Activated T-helper 1 cell treated with Interleukin-2 at 50 U/mL for 16 hours (primary cell): ENCODE measurements around the gene HAPLN1.
"Not testable (repeated sequence)": the region's sequence is repeated elsewhere in the genome, so short reads cannot be mapped to it uniquely, and the experiment has no call there.

Experiments used
- DNase-seq: peaks from one replicate; pipeline ENCODE4 v3.0.0-alpha.2; 2020; ENCODE audit warnings: low read depth

Gene HAPLN1

GRCh38 chr5:83720836-83721537 lies at the start of gene HAPLN1:
Gene HAPLN1, minus strand, starts transcription at chr5:83720855. Its CDS starts 47,332 bp downstream, at chr5:83673523.
- DNase-seq: no peak

- DNase-seq: no peak
These were observed 46.8 kb upstream of the HAPLN1 start for GRCh38 chr5:83767409-83767992.

- DNase-seq: no peak
These were observed 43.4 kb upstream of the HAPLN1 start for GRCh38 chr5:83764101-83764500.

GRCh38 chr5:83760579-83760978 lies 39.9 kb upstream of the HAPLN1 start:
- no peak for DNase-seq

- DNase-seq: no peak
These were observed 32.0 kb upstream of the HAPLN1 start for GRCh38 chr5:83752700-83753099.

- no peak for DNase-seq
These were observed 30.5 kb upstream of the HAPLN1 start for GRCh38 chr5:83751201-83751600.

- DNase-seq: no peak
These were observed 30.1 kb upstream of the HAPLN1 start for GRCh38 chr5:83750749-83751148.

GRCh38 chr5:83745816-83746215 lies 25.2 kb upstream of the HAPLN1 start:
- no peak for DNase-seq

GRCh38 chr5:83744821-83745220 lies 24.2 kb upstream of the HAPLN1 start:
- no peak for DNase-seq

GRCh38 chr5:83742089-83742488 lies 21.4 kb upstream of the HAPLN1 start:
- DNase-seq: no peak

- no peak for DNase-seq
These were observed 20.9 kb upstream of the HAPLN1 start for GRCh38 chr5:83741571-83741970.

GRCh38 chr5:83740741-83741140 lies 20.1 kb upstream of the HAPLN1 start:
- no peak for DNase-seq

- DNase-seq: not testable (repeated sequence)
These were observed 15.5 kb upstream of the HAPLN1 start for GRCh38 chr5:83736169-83736568.

- not testable (repeated sequence) for DNase-seq
These were observed 14.4 kb upstream of the HAPLN1 start for GRCh38 chr5:83735058-83735457.

GRCh38 chr5:83731638-83732037 lies 11.0 kb upstream of the HAPLN1 start:
- no peak for DNase-seq

GRCh38 chr5:83729362-83729761 lies 8.7 kb upstream of the HAPLN1 start:
- DNase-seq: no peak

- DNase-seq: no peak
These were observed 6.3 kb upstream of the HAPLN1 start for GRCh38 chr5:83726912-83727311.

GRCh38 chr5:83724935-83725334 lies 4.3 kb upstream of the HAPLN1 start:
- DNase-seq: no peak

- DNase-seq: no peak
These were observed 3.3 kb upstream of the HAPLN1 start for GRCh38 chr5:83724001-83724400.

GRCh38 chr5:83723031-83723430 lies 2.4 kb upstream of the HAPLN1 start:
- no peak for DNase-seq

- DNase-seq: no peak
These were observed 1.6 kb upstream of the HAPLN1 start for GRCh38 chr5:83721953-83722901.

- DNase-seq: no peak
These were observed 1.6 kb downstream of the HAPLN1 start for GRCh38 chr5:83718936-83719495.
